C4-2B (cell line): ENCODE results near the gene LYPLAL1.

Experiments
- H3K27ac ChIP-seq: fragments of 450-650 bp; 2 replicates; pipeline ENCODE4 v1.5.1; 2017
- ZFX ChIP-seq: fragments of 450-650 bp; IDR thresholded peaks from 2 replicates; pipeline ENCODE4 v1.6.1; 2017
- TF ChIP-seq, protein P1 (sequence below): fragments of 450-650 bp; conservative IDR thresholded peaks from 2 replicates; pipeline ENCODE4 v1.5.1; 2017; ENCODE audit warnings: mild to moderate bottlenecking

Gene LYPLAL1

GRCh38 chr1:219151467-219151866, 22.2 kb upstream of the LYPLAL1 start:
- TF ChIP-seq ZFX = no peak
- TF ChIP-seq, protein P1, sequence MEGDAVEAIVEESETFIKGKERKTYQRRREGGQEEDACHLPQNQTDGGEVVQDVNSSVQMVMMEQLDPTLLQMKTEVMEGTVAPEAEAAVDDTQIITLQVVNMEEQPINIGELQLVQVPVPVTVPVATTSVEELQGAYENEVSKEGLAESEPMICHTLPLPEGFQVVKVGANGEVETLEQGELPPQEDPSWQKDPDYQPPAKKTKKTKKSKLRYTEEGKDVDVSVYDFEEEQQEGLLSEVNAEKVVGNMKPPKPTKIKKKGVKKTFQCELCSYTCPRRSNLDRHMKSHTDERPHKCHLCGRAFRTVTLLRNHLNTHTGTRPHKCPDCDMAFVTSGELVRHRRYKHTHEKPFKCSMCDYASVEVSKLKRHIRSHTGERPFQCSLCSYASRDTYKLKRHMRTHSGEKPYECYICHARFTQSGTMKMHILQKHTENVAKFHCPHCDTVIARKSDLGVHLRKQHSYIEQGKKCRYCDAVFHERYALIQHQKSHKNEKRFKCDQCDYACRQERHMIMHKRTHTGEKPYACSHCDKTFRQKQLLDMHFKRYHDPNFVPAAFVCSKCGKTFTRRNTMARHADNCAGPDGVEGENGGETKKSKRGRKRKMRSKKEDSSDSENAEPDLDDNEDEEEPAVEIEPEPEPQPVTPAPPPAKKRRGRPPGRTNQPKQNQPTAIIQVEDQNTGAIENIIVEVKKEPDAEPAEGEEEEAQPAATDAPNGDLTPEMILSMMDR = no peak; the same call in 1 of the 2 replicates
- no peak overlapping the region for H3K27ac ChIP-seq

GRCh38 chr1:219152751-219153150, 20.9 kb upstream of the LYPLAL1 start:
- TF ChIP-seq, protein P1 = no peak
- H3K27ac ChIP-seq = no peak overlapping the region

GRCh38 chr1:219153723-219154122, 20.0 kb upstream of the LYPLAL1 start:
- H3K27ac ChIP-seq = no peak overlapping the region
- TF ChIP-seq ZFX = no peak
- TF ChIP-seq, protein P1 = no peak

- no peak overlapping the region for H3K27ac ChIP-seq
- no peak for TF ChIP-seq ZFX
- TF ChIP-seq, protein P1 = no peak
Measured at GRCh38 chr1:219155135-219155534, 18.5 kb upstream of the LYPLAL1 start.

GRCh38 chr1:219159946-219160645, 13.6 kb upstream of the LYPLAL1 start:
- no peak overlapping the region for H3K27ac ChIP-seq
- no peak for TF ChIP-seq ZFX
- TF ChIP-seq, protein P1 = no peak

DNA sequence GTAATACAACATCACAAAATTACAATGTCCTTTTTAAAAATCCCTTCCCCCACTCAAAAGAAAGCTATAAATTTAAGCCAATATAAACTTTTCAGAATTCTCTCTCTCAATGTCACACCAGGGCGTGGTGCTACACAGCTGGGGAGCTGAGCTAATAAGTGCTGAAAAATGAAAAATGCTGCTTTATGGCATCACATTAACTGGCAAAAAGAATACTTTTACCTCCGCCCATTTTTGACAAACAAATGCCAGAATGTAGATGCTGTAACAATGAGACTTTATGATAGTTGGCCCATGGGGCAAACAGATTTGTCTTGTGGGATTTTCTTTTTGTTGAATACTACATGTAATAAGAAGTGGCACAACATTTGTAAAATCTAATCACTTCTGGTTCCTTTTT, 12.7 kb upstream of the LYPLAL1 start:
- H3K27ac ChIP-seq = no peak overlapping the region
- no peak for TF ChIP-seq ZFX
- TF ChIP-seq, protein P1 = no peak

- H3K27ac ChIP-seq = no peak overlapping the region
- TF ChIP-seq ZFX = no peak
- TF ChIP-seq, protein P1 = no peak
Measured at GRCh38 chr1:219161371-219161770, 12.3 kb upstream of the LYPLAL1 start.
